Stimulated activated CD8-positive, alpha-beta memory T cell treated with anti-CD3 and anti-CD28 coated beads, Interleukin-15, amount 100 ng/mL, for 1 hour (primary cell): ENCODE results near the gene CA6.
A peak's percentile ranks its signal among the peaks of the same experiment; 100 is the strongest.
"Not testable (repeated sequence)": the region's sequence is repeated elsewhere in the genome, so short reads cannot be mapped to it uniquely, and the experiment has no call there.

Source experiments
- DNase-seq: peaks from one replicate; pipeline ENCODE4 v3.0.0-alpha.2; 2020; ENCODE audit warnings: low read depth

The CA6 gene

GRCh38 chr1:9004700-9005394 lies 59.2 kb downstream of the CA6 start:
- peak; percentile 75 for DNase-seq

- DNase-seq = no peak
Measured at GRCh38 chr1:9005395-9005708, 59.7 kb downstream of the CA6 start.

GRCh38 chr1:9006956-9007615 lies 61.4 kb downstream of the CA6 start:
- DNase-seq = no peak

- DNase-seq = no peak
Measured at GRCh38 chr1:9008236-9008635, 62.6 kb downstream of the CA6 start.

- DNase-seq = no peak
Measured at GRCh38 chr1:9009438-9010370, 64.0 kb downstream of the CA6 start.

- DNase-seq = no peak
Measured at GRCh38 chr1:9010781-9011323, 65.2 kb downstream of the CA6 start.

GRCh38 chr1:9013819-9014218 lies 68.2 kb downstream of the CA6 start:
- no peak for DNase-seq

- no peak for DNase-seq
Measured at GRCh38 chr1:9014475-9015375, 69.1 kb downstream of the CA6 start.

GRCh38 chr1:9016455-9016854 lies 70.8 kb downstream of the CA6 start:
- DNase-seq = no peak

GRCh38 chr1:9018333-9018732 lies 72.7 kb downstream of the CA6 start:
- DNase-seq = no peak

- no peak for DNase-seq
Measured at GRCh38 chr1:9019896-9020295, 74.2 kb downstream of the CA6 start.

- no peak for DNase-seq
Measured at GRCh38 chr1:9020305-9020704, 74.6 kb downstream of the CA6 start.

GRCh38 chr1:9022026-9022738 lies 76.5 kb downstream of the CA6 start:
- DNase-seq = not testable (repeated sequence)

- no peak for DNase-seq
Measured at GRCh38 chr1:9022773-9023172, 77.1 kb downstream of the CA6 start.
